GM20000 (cell line): Measurements from ENCODE around the gene TMEM204.
A peak's percentile ranks its signal among the peaks of the same experiment; 100 is the strongest.

Source experiments
- DNase-seq: peaks from one replicate; pipeline ENCODE4 v3.0.0; 2012; ENCODE audit warnings: low spot score
- TF ChIP-seq, protein P1 (sequence below): IDR thresholded peaks from 2 replicates; pipeline ENCODE4 v1.5.1; 2012; ENCODE audit warnings: mild to moderate bottlenecking, control low read depth; ENCODE audit errors: extremely low read depth, missing control alignments

The TMEM204 gene

DNA sequence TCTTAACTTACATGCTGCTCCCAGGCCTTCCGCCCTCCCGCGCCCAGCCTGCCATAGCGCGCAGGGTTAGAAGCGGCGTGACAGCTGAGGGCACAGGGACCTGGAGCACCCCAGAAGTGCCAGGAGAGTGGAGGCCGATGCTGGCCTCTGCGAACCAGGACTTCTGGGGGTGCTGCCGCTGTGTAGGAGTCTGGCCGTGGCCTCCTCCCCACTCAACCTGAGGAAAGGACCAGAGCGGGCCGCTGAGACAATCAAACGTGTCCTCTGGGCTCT lies 1.9 kb upstream of the TMEM204 start:
- TF ChIP-seq, protein P1, sequence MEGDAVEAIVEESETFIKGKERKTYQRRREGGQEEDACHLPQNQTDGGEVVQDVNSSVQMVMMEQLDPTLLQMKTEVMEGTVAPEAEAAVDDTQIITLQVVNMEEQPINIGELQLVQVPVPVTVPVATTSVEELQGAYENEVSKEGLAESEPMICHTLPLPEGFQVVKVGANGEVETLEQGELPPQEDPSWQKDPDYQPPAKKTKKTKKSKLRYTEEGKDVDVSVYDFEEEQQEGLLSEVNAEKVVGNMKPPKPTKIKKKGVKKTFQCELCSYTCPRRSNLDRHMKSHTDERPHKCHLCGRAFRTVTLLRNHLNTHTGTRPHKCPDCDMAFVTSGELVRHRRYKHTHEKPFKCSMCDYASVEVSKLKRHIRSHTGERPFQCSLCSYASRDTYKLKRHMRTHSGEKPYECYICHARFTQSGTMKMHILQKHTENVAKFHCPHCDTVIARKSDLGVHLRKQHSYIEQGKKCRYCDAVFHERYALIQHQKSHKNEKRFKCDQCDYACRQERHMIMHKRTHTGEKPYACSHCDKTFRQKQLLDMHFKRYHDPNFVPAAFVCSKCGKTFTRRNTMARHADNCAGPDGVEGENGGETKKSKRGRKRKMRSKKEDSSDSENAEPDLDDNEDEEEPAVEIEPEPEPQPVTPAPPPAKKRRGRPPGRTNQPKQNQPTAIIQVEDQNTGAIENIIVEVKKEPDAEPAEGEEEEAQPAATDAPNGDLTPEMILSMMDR: no peak

DNA sequence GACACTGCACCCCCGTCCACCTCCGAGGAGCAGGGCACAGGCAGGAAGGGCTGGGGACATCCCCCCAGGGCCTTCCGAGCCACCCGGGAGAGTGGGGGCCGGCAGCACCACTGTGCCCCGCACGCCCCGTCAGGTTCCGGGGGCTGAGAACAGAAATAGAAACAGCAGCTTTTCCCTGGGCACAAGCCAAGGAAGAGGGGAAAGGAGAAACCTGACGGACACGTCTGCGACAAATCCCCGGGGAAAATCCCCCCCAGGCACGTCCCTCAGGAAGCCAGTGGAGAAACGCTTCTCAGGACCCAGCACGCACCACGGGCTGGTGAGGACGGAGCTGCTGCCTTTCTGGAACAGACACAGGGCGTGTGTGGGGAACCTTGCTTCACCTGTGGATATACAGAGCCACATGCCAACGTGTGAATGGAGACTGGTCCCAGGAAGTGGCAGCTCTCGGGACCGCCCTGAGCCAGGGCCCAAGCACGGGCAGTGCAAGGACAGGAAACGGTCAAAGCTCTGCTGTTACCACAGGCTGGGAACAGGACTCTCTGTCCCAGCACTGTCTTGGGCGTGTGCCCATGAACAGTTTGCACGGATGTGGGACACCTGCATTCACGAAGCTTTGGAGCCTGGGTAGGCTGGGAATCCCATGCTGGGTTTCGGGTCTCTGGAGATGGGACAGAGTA lies 1.2 kb upstream of the TMEM204 start:
- peak; percentile 38 for DNase-seq
- TF ChIP-seq, protein P1: no peak

More for the DNA sequence above, 1.9 kb upstream of the TMEM204 start:
- no peak for DNase-seq

DNA sequence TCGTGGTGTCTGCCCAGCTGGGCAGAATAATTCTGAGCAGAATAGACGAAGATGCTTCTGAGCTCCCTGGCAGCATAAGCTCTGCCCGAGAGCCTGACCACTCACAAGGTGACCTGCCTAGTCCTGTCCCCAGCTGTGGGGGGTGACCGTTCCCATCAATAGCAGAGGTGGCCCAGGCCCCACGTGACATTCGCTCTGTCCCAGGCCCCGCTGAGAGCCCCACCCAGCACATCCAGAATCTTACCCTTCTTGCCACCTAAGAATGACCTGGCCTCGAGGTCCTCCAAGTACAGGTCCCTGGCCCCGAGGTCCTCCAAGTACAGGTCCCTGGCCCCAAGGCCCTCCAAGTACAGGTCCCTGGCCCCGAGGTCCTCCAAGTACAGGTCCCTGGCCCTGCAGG lies 695 bp upstream of the TMEM204 start:
- DNase-seq: no peak
- TF ChIP-seq, protein P1: no peak

DNA sequence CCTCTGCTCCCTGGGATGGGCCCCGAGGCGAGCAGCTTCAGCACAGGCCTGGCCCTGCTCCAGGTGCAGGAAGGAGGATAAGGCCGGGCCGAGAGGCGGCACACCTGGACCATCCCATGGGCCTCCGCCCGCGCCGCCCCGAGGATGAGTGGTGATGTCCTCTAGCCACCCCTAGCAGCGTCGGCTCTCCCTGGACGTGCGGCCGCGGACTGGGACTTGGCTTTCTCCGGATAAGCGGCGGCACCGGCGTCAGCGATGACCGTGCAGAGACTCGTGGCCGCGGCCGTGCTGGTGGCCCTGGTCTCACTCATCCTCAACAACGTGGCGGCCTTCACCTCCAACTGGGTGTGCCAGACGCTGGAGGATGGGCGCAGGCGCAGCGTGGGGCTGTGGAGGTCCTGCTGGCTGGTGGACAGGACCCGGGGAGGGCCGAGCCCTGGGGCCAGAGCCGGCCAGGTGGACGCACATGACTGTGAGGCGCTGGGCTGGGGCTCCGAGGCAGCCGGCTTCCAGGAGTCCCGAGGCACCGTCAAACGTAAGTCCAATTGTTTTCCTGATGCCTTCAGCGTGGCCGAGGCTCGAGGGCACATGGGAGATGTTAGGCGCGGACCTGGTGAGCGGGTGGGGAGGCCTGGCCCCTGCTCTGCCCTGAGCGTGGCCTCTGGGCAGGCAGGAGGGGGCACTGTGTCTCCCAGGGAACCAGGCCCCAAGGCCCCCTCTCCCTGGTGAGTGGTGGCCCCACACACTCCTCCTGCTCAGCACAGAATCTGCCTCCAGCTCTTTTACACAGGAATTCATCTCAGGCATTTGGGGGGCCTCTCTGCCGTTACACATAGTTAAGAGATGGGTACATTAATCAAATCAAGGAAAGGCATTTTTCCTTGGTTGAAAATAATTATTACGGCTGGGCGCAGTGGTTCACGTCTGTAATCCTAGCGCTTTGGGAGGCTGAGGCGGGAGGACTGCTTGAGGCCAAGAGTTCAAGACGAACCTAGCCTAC lies 855 bp downstream of the TMEM204 start:
- DNase-seq: peak; percentile 36
- TF ChIP-seq, protein P1: no peak

DNA sequence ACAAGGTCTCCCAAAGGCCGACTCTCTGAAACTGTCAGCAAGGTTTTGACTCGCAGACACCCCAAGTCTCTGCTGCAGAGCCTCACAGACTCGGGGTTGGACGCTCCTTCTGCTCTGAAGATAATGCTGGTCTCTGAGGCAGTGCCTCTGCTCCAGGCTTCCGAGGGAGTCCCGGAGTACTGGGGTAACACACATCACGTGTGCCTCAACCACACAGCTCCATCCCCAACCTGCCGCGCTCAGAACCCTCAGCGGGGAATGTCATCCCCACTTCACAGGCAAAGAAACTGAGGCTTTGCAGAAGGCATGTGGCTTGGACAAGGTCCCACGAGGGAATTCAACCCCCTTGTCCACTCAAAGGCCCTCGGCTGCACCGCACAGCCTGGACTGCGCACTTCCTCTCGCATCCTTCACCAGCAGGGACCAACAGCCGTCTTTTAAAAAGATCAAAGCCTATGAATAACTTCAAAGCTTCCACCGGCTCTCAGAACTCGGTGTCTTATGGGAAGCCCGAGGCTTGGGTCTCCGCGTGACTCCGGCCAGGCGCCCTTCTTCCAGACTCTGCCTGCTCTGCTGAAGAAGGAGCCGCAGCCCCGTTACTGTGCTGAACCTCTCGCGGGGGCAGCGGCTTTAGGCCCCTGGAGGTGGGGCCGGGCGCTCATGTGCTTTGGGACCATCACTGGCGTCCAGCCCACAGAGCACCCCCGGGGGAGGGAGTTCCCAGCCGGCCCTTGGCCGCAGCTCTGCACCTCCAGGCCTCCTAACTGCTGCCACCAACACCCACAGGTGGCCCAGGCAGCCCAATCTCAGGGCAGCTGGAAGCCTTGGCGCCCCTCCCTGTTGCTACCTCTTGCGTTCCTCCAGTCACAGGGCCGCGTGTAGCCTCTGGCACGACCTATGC lies 2.2 kb downstream of the TMEM204 start:
- TF ChIP-seq, protein P1: no peak
- DNase-seq: peak; percentile 25

DNA sequence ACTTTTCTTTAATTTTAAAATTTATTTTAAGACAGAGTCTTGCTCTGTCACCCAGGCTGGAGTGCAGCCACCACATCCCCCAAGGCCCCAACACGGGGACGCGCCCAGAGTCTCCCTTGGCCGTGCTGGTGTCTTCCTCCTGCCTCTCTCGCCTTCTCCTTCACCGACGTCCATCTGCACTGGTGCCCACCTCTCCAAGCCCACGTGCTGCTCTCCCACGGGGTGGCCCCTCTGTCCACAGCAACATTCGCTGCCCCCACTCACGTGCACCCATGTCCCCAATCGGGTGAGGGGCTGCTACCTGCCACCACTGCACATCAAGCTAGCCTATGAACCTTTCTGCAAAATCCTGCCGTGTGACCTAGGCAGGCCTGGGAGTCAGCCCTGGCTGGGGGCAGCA lies 3.1 kb downstream of the TMEM204 start:
- no peak for DNase-seq
- TF ChIP-seq, protein P1: no peak
